GM10847 (cell line): ENCODE data around the gene LTO1.

ENCODE experiments used
- POLR2A ChIP-seq: IDR thresholded peaks from 2 replicates; pipeline ENCODE4 v1.6.1; 2011; ENCODE audit not compliant: insufficient read length; ENCODE audit errors: extremely low read depth

Gene LTO1

GRCh38 chr11:69704508-69705253, 29.5 kb upstream of the LTO1 start:
- no peak for TF ChIP-seq POLR2A

GRCh38 chr11:69703768-69704507, 28.8 kb upstream of the LTO1 start, which contains the start of gene FGF19:
Gene FGF19, minus strand, starts transcription at chr11:69704022. Its CDS starts 146 bp downstream, at chr11:69703876.
- no peak for TF ChIP-seq POLR2A

GRCh38 chr11:69703453-69703767, 28.3 kb upstream of the LTO1 start:
- TF ChIP-seq POLR2A: no peak

GRCh38 chr11:69702769-69703452, 27.8 kb upstream of the LTO1 start:
- TF ChIP-seq POLR2A: no peak

- no peak for TF ChIP-seq POLR2A
These were observed 27.1 kb upstream of the LTO1 start for GRCh38 chr11:69702239-69702691.

- TF ChIP-seq POLR2A: no peak
These were observed 25.4 kb upstream of the LTO1 start for GRCh38 chr11:69700278-69701140.

- TF ChIP-seq POLR2A: no peak
These were observed 24.1 kb upstream of the LTO1 start for GRCh38 chr11:69699213-69699612.

GRCh38 chr11:69698362-69698761, 23.2 kb upstream of the LTO1 start:
- no peak for TF ChIP-seq POLR2A

GRCh38 chr11:69697861-69698260, 22.7 kb upstream of the LTO1 start:
- TF ChIP-seq POLR2A: no peak

GRCh38 chr11:69697469-69697843, 22.3 kb upstream of the LTO1 start:
- TF ChIP-seq POLR2A: no peak

GRCh38 chr11:69696749-69697468, 21.8 kb upstream of the LTO1 start:
- TF ChIP-seq POLR2A: no peak

GRCh38 chr11:69695581-69695980, 20.4 kb upstream of the LTO1 start:
- TF ChIP-seq POLR2A: no peak

GRCh38 chr11:69694781-69695180, 19.6 kb upstream of the LTO1 start:
- no peak for TF ChIP-seq POLR2A

- no peak for TF ChIP-seq POLR2A
These were observed 17.3 kb upstream of the LTO1 start for GRCh38 chr11:69692422-69692821.
